ENCODE data around the gene RNASE13.
"Not testable (repeated sequence)": the region's sequence is repeated elsewhere in the genome, so short reads cannot be mapped to it uniquely, and the experiment has no call there.

The RNASE13 gene

DNA sequence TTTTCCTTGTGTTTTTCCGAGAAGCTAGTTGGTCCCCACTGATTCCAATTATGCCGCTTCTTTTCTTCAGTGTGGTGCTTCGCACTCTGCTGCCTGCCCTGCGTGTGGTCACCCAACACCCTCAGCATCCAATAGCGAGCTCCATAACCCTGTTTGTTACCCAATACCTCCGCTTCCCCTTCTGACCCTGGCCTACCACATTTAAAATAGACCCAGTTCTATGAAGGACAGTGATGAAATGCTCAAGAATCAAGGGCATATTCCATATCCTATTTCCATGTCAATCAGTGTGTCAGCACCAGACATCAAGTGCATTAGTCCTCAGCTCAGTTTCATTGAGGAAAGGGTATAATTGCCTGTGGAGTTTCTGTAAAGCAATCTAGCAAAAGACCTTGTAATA, 19.3 kb downstream of the RNASE13 start:
- TF ChIP-seq POLR2AphosphoS5 (IDR thresholded peaks at IDR 0.05; ENCODE audit: borderline replicate concordance, low read depth, low read length) (no peak), EZH2 (IDR thresholded peaks at IDR 0.05) (no peak), FOXP2 (optimal IDR thresholded peaks at IDR 0.05; ENCODE audit: control extremely low read depth, extremely low read length, insufficient read depth) (no peak)
- no peak for DNase-seq (ENCODE audit: low read depth, low spot score)
- Histone ChIP-seq H3K9me3 (ENCODE audit: low read depth, low read length) (no peaks in the 10 kb centered on the region), H3K36me3 (ENCODE audit: insufficient read depth, low read length) (no peaks in the 10 kb centered on the region; the same call in 1 of the 2 replicates), H3K4me3 (no peak overlapping the region), H3K27ac (no peak overlapping the region), H3K9ac (ENCODE audit: insufficient read length) (no peak overlapping the region)

DNA sequence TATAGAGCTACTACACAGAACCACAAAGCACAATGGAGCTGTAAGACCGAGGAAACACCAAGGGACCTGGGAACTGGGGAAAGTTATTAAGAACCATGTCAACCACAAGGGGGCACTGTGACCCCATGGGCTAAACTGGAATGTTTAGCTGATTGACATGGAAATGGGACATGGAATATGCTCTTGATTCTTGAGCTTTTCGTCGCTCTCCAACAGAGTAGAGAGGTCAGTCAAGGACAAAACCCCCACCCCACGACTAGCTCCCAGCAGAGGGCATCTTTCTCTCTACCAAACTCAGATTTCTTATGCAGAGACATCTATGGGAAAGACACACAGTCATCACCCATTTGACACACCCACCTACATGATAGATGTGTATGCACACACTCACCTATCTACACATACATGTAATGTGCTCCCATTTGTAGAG, 19.8 kb downstream of the RNASE13 start:
- 0 out of 2 replicates have a peak overlapping the region, but pooled peaks have one; percentile 21 for H3K4me3 ChIP-seq
- H3K9me3 ChIP-seq (ENCODE audit: low read depth, low read length), result no peaks in the 10 kb centered on the region
- no peaks in the 10 kb centered on the region; the same call in 1 of the 2 replicates for H3K36me3 ChIP-seq (ENCODE audit: insufficient read depth, low read length)
- no peak overlapping the region for H3K27ac ChIP-seq
- TF ChIP-seq EZH2 (IDR thresholded peaks at IDR 0.05), result no peak
- no peak for TF ChIP-seq POLR2AphosphoS5 (IDR thresholded peaks at IDR 0.05; ENCODE audit: borderline replicate concordance, low read depth, low read length)
- TF ChIP-seq FOXP2 (optimal IDR thresholded peaks at IDR 0.05; ENCODE audit: control extremely low read depth, extremely low read length, insufficient read depth), result no peak
- DNase-seq (ENCODE audit: low read depth, low spot score), result peak; percentile 65
- H3K9ac ChIP-seq (ENCODE audit: insufficient read length), result no peak overlapping the region

DNA sequence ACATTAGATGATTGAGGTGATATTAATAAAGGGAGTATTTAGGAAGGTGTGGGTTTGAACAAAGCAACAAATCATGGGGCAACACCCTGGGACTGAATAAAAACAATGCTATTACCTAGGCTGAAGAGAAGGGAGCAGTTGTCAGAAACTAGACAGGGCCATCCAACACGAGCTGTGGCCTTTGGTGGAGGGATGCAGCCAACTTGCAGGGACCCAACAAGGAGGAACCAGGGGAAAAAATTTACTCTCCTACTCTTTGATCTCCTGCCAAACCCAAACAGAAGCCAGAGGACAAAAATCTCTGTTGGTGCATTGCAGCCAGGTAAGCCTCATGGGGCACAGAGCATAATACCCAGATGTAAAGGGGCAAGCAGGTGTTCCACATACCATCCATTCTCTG, 23.5 kb downstream of the RNASE13 start:
- TF ChIP-seq FOXP2 (optimal IDR thresholded peaks at IDR 0.05; ENCODE audit: control extremely low read depth, extremely low read length, insufficient read depth) (no peak), POLR2AphosphoS5 (IDR thresholded peaks at IDR 0.05; ENCODE audit: borderline replicate concordance, low read depth, low read length) (no peak), EZH2 (IDR thresholded peaks at IDR 0.05) (no peak)
- Histone ChIP-seq H3K27ac (no peak overlapping the region), H3K36me3 (ENCODE audit: insufficient read depth, low read length) (no peaks in the 10 kb centered on the region), H3K4me3 (no peak overlapping the region), H3K9ac (ENCODE audit: insufficient read length) (no peak overlapping the region), H3K9me3 (ENCODE audit: low read depth, low read length) (no peaks in the 10 kb centered on the region)
- no peak for DNase-seq (ENCODE audit: low read depth, low spot score)

DNA sequence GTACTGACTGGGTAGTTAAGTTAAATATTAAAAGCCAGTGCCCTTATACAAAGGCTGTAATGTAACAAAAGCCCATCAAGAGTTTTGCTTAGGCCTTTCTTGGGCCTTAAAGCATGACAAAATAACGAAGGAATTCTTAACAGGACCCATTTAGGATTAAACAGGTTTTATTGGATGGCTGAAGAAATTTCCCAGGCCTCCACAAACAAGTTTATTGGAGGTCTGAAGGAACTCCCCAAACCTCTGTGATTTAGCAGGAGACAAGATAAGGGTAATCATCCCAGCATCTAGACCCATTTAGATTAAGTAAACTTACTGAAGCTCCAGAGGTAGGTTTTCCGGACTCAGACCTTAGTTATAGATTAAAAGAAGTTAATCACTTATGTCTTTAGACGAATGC, 24.9 kb downstream of the RNASE13 start:
- not testable (repeated sequence) for H3K9me3 ChIP-seq (ENCODE audit: low read depth, low read length); H3K27ac ChIP-seq; H3K36me3 ChIP-seq (ENCODE audit: insufficient read depth, low read length); H3K4me3 ChIP-seq; H3K9ac ChIP-seq (ENCODE audit: insufficient read length); DNase-seq (ENCODE audit: low read depth, low spot score)

DNA sequence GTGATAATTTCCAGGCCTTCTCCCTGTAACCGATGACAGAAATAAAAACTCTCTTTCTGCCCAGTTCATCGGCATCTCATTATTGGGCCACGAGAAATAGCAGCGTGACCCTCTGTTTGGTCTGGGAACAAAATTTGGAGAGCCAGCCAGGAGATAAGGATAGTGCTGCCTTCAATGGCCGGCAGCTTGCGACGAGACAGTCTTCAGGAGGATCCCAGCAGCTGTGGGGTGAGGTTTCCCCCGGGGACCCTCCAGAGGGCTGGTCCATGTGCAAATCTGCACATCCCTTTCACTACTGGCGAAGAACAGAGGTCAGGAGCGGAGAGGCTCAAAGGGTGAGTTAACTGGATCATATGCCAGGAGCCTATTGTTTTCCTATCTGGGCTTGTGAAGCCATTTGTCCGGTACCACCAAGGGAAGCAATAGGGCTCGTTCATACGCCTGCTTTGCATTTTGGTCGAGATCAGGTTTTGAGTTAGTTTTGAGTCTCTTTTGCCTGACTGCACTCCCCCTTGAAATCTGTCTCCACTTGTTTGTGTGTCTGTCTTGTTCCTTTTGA, 30.7 kb downstream of the RNASE13 start:
- DNase-seq (ENCODE audit: low read depth, low spot score), result no peak
- TF ChIP-seq EZH2 (IDR thresholded peaks at IDR 0.05) (no peak), FOXP2 (optimal IDR thresholded peaks at IDR 0.05; ENCODE audit: control extremely low read depth, extremely low read length, insufficient read depth) (no peak), POLR2AphosphoS5 (IDR thresholded peaks at IDR 0.05; ENCODE audit: borderline replicate concordance, low read depth, low read length) (no peak)
- H3K9me3 ChIP-seq (ENCODE audit: low read depth, low read length), result no peaks in the 10 kb centered on the region

DNA sequence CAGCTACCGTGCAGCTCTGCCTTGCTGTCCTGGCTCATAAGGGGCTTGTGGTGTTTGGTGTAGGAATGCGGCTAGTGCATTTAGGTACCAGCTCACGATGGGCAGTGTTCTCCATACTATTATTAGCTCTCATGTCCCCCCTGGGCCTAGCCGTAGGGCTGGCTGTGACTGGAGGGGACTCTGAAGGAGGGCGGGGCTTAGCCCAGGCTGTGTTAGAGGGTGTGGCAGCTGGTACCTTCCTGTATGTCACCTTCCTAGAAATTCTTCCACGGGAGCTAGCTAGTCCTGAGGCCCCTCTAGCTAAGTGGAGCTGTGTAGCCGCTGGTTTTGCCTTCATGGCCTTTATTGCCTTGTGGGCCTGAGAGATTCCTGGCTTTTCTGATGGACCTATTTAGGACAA, 33.4 kb downstream of the RNASE13 start:
- Histone ChIP-seq H3K4me3 (no peak overlapping the region), H3K9me3 (ENCODE audit: low read depth, low read length) (no peaks in the 10 kb centered on the region), H3K36me3 (ENCODE audit: insufficient read depth, low read length) (peaks cover 7% of the 10 kb centered on the region), H3K27ac (no peak overlapping the region), H3K9ac (ENCODE audit: insufficient read length) (no peak overlapping the region)
- no peak for DNase-seq (ENCODE audit: low read depth, low spot score)
- TF ChIP-seq POLR2AphosphoS5 (IDR thresholded peaks at IDR 0.05; ENCODE audit: borderline replicate concordance, low read depth, low read length), result no peak
- no peak for TF ChIP-seq FOXP2 (optimal IDR thresholded peaks at IDR 0.05; ENCODE audit: control extremely low read depth, extremely low read length, insufficient read depth)
- TF ChIP-seq EZH2 (IDR thresholded peaks at IDR 0.05), result no peak

More for the DNA sequence above, 30.7 kb downstream of the RNASE13 start:
- Histone ChIP-seq H3K9ac (ENCODE audit: insufficient read length) (no peak overlapping the region), H3K36me3 (ENCODE audit: insufficient read depth, low read length) (no peaks in the 10 kb centered on the region), H3K4me3 (no peak overlapping the region), H3K27ac (no peak overlapping the region)

DNA sequence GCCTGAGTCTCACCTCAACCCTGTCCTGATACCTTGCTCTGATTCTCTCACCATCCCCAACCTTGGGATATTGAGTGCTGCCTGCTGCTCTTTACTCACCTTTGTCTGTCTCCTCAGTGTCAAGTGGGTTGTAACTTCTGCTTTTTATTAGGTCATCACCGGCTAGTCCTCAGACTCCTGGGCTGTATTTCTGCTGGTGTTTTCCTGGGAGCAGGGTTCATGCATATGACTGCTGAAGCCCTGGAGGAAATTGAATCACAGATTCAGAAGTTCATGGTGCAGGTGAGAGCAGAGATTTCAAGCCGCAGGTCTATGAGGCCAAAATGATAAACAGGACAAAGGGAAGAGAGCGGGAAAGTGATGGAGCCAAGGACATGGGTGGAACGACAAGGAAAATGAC, 35.0 kb downstream of the RNASE13 start:
- Histone ChIP-seq H3K9me3 (ENCODE audit: low read depth, low read length) (no peaks in the 10 kb centered on the region), H3K36me3 (ENCODE audit: insufficient read depth, low read length) (peaks cover 23% of the 10 kb centered on the region), H3K27ac (no peak overlapping the region), H3K4me3 (no peak overlapping the region), H3K9ac (ENCODE audit: insufficient read length) (no peak overlapping the region)
- no peak for DNase-seq (ENCODE audit: low read depth, low spot score)
- no peak for TF ChIP-seq POLR2AphosphoS5 (IDR thresholded peaks at IDR 0.05; ENCODE audit: borderline replicate concordance, low read depth, low read length)
- no peak for TF ChIP-seq FOXP2 (optimal IDR thresholded peaks at IDR 0.05; ENCODE audit: control extremely low read depth, extremely low read length, insufficient read depth)

DNA sequence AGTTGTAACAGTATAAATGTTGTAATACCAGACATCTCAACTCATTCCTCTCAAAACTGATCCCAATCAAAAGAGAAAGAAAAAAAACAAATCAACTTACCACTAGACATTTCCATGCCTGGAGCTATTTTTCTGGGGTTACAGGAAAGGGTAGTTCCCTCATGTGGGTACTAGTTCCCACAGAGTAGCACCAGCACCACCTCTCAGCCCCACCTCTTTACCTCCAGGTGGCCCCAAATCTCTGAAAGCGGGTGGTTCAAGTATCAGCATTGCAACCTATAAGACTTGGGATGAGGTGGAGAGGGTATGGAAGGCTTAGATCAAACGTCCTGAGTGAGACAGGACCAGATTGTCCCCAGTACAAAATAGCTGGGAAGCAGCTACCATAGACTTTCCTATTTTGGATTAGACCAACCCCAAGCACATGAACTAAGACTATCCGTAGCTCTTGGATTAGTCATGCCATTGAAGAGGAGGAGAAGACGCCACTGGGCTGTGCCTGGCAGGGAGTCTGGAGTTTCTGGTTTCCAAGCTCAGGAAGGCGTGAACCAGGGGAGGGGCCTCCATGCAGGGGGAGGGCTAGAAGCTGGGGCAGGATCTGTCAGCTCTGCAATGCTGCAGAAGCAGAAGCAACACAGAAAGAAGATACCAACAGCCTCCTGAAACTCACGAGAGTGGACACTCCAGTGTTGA, 35.8 kb downstream of the RNASE13 start, which contains the start of gene SLC39A2:
Gene SLC39A2 (plus strand): TSS at position 620 of the 693 bp plus-strand sequence. CDS start 154 bp downstream, outside the sequence.
- Histone ChIP-seq H3K9ac (ENCODE audit: insufficient read length) (no peak within 1 kb of the TSS), H3K9me3 (ENCODE audit: low read depth, low read length) (no peaks in the 10 kb centered on the region), H3K4me3 (peak within 1 kb of the TSS; percentile 32), H3K27ac (peak within 1 kb of the TSS; percentile 52; the same call in 1 of the 2 replicates), H3K36me3 (ENCODE audit: insufficient read depth, low read length) (peaks cover 31% of the 10 kb centered on the region)
- no peak for DNase-seq (ENCODE audit: low read depth, low spot score)
- TF ChIP-seq FOXP2 (optimal IDR thresholded peaks at IDR 0.05; ENCODE audit: control extremely low read depth, extremely low read length, insufficient read depth) (no peak), EZH2 (IDR thresholded peaks at IDR 0.05) (no peak), POLR2AphosphoS5 (IDR thresholded peaks at IDR 0.05; ENCODE audit: borderline replicate concordance, low read depth, low read length) (no peak)

All from SK-N-MC (cell line).